ENCODE data around the gene ATP5MC2.

Gene ATP5MC2

GRCh38 chr12:53703756-53704155, 27.9 kb upstream of the ATP5MC2 start:
- no peak for DNase-seq (ENCODE audit: extremely low spot score)
- ChIA-PET POLR2A (no interaction called here), CTCF (interaction anchor here (4.6 kb wide), 1 partner anchor 41 kb away, joined by 129 read pairs; no protein-coding TSS in a partner anchor)
- TF ChIP-seq HDGF (IDR thresholded peaks at IDR 0.05; ENCODE audit: borderline replicate concordance) = no peak
- no peak for TF ChIP-seq BHLHE40 (IDR thresholded peaks at IDR 0.05; ENCODE audit: borderline replicate concordance)
- TF ChIP-seq L3MBTL2 (conservative IDR thresholded peaks at IDR 0.05) = no peak
- TF ChIP-seq ARNT (IDR thresholded peaks at IDR 0.05) = no peak
- no peak for TF ChIP-seq NFRKB (IDR thresholded peaks at IDR 0.05)
- TF ChIP-seq TARDBP (IDR thresholded peaks at IDR 0.05) = no peak

- CTCF ChIA-PET = interaction anchor here (0.7 to 4.6 kb wide), 12 partner anchors 14 to 325 kb away, joined by 3 to 129 read pairs (median 4); no protein-coding TSS in a partner anchor
- TF ChIP-seq NFRKB (IDR thresholded peaks at IDR 0.05) (no peak), ELF4 (IDR thresholded peaks at IDR 0.05) (no peak), SUZ12 (IDR thresholded peaks at IDR 0.05) (no peak), FOXA1 (IDR thresholded peaks at IDR 0.05) (no peak), SP1 (IDR thresholded peaks at IDR 0.05) (no peak), LEF1 (IDR thresholded peaks at IDR 0.05; ENCODE audit: borderline replicate concordance) (no peak), FOXM1 (IDR thresholded peaks at IDR 0.05; ENCODE audit: borderline replicate concordance) (no peak), BHLHE40 (IDR thresholded peaks at IDR 0.05; ENCODE audit: borderline replicate concordance) (no peak), FOXK2 (IDR thresholded peaks at IDR 0.05) (no peak), PKNOX1 (IDR thresholded peaks at IDR 0.05) (no peak), TARDBP (IDR thresholded peaks at IDR 0.05) (no peak), HDGF (IDR thresholded peaks at IDR 0.05; ENCODE audit: borderline replicate concordance) (no peak)
- POLR2A ChIA-PET = interaction anchor here (0.7 to 1.6 kb wide), 3 partner anchors 24 to 45 kb away, joined by 3 to 5 read pairs (median 3); no protein-coding TSS in a partner anchor
- peak; percentile 77 for DNase-seq (ENCODE audit: extremely low spot score)
These were observed 25.8 kb upstream of the ATP5MC2 start for GRCh38 chr12:53701518-53702264.

- TF ChIP-seq BHLHE40 (IDR thresholded peaks at IDR 0.05; ENCODE audit: borderline replicate concordance) (no peak), FOXM1 (IDR thresholded peaks at IDR 0.05; ENCODE audit: borderline replicate concordance) (no peak), HDGF (IDR thresholded peaks at IDR 0.05; ENCODE audit: borderline replicate concordance) (no peak), ARNT (IDR thresholded peaks at IDR 0.05) (no peak), SP1 (IDR thresholded peaks at IDR 0.05) (no peak), ELF4 (IDR thresholded peaks at IDR 0.05) (no peak), SUZ12 (IDR thresholded peaks at IDR 0.05) (no peak), NFRKB (IDR thresholded peaks at IDR 0.05) (no peak), FOXA1 (IDR thresholded peaks at IDR 0.05) (no peak), TARDBP (IDR thresholded peaks at IDR 0.05) (no peak), CTBP1 (IDR thresholded peaks at IDR 0.05; ENCODE audit: borderline replicate concordance) (no peak)
- CTCF ChIA-PET = interaction anchor here (0.6 to 2.5 kb wide), 4 partner anchors 23 to 309 kb away, joined by 3 to 40 read pairs (median 16); partner anchors contain the start of gene HOXC8
- POLR2A ChIA-PET = interaction anchor here (0.8 to 1.4 kb wide), 3 partner anchors 25 to 46 kb away, joined by 3 to 7 read pairs (median 3); partner anchors contain the start of gene ATP5MC2
- no peak for DNase-seq (ENCODE audit: extremely low spot score)
These were observed 24.7 kb upstream of the ATP5MC2 start for GRCh38 chr12:53700567-53700966.

GRCh38 chr12:53699678-53700025, 23.8 kb upstream of the ATP5MC2 start:
- ChIA-PET CTCF (interaction anchor here (0.6 to 2.5 kb wide), 4 partner anchors 44 to 502 kb away, joined by 3 to 40 read pairs (median 16); no protein-coding TSS in a partner anchor), POLR2A (interaction anchor here (1.4 to 14.6 kb wide), 4 partner anchors 22 to 47 kb away, joined by 3 to 129 read pairs (median 5); partner anchors contain the start of genes ATP5MC2 and CALCOCO1)
- no peak for DNase-seq (ENCODE audit: extremely low spot score)
- TF ChIP-seq HDGF (IDR thresholded peaks at IDR 0.05; ENCODE audit: borderline replicate concordance) = no peak
- no peak for TF ChIP-seq FOXK2 (IDR thresholded peaks at IDR 0.05)
- TF ChIP-seq BHLHE40 (IDR thresholded peaks at IDR 0.05; ENCODE audit: borderline replicate concordance) = no peak
- no peak for TF ChIP-seq LEF1 (IDR thresholded peaks at IDR 0.05; ENCODE audit: borderline replicate concordance)
- TF ChIP-seq L3MBTL2 (conservative IDR thresholded peaks at IDR 0.05) = no peak

- DNase-seq (ENCODE audit: extremely low spot score) = no peak
- TF ChIP-seq CTBP1 (IDR thresholded peaks at IDR 0.05; ENCODE audit: borderline replicate concordance) (no peak), TARDBP (IDR thresholded peaks at IDR 0.05) (no peak), ARNT (IDR thresholded peaks at IDR 0.05) (no peak), BHLHE40 (IDR thresholded peaks at IDR 0.05; ENCODE audit: borderline replicate concordance) (no peak), SUZ12 (IDR thresholded peaks at IDR 0.05) (no peak), LEF1 (IDR thresholded peaks at IDR 0.05; ENCODE audit: borderline replicate concordance) (no peak)
- ChIA-PET POLR2A (interaction anchor here (1.4 to 14.6 kb wide), 3 partner anchors 21 to 40 kb away, joined by 3 to 129 read pairs (median 3); partner anchors contain the start of genes ATP5MC2 and CALCOCO1), CTCF (interaction anchor here (0.6 to 2.5 kb wide), 4 partner anchors 44 to 503 kb away, joined by 3 to 40 read pairs (median 16); no protein-coding TSS in a partner anchor)
These were observed 23.2 kb upstream of the ATP5MC2 start for GRCh38 chr12:53698948-53699677.

- TF ChIP-seq TARDBP (IDR thresholded peaks at IDR 0.05) (no peak), ARNT (IDR thresholded peaks at IDR 0.05) (no peak), SP1 (IDR thresholded peaks at IDR 0.05) (no peak), FOXK2 (IDR thresholded peaks at IDR 0.05) (no peak), NFRKB (IDR thresholded peaks at IDR 0.05) (no peak), PKNOX1 (IDR thresholded peaks at IDR 0.05) (peak; percentile 95), FOXM1 (IDR thresholded peaks at IDR 0.05; ENCODE audit: borderline replicate concordance) (peak; percentile 21; the same call in 1 of the 2 replicates), BHLHE40 (IDR thresholded peaks at IDR 0.05; ENCODE audit: borderline replicate concordance) (no peak), ELF4 (IDR thresholded peaks at IDR 0.05) (no peak), SUZ12 (IDR thresholded peaks at IDR 0.05) (no peak), LEF1 (IDR thresholded peaks at IDR 0.05; ENCODE audit: borderline replicate concordance) (no peak), ZNF384 (IDR thresholded peaks at IDR 0.05) (no peak), L3MBTL2 (conservative IDR thresholded peaks at IDR 0.05) (peak; percentile 37; the same call in 1 of the 2 replicates), FOXA1 (IDR thresholded peaks at IDR 0.05) (no peak), HDGF (IDR thresholded peaks at IDR 0.05; ENCODE audit: borderline replicate concordance) (no peak), CTBP1 (IDR thresholded peaks at IDR 0.05; ENCODE audit: borderline replicate concordance) (0 out of 2 replicates have a peak, but pooled peaks have one; percentile 41)
- ChIA-PET CTCF (interaction anchor here (0.7 to 2.6 kb wide), 2 partner anchors 8 to 50 kb away, joined by 3 to 13 read pairs; no protein-coding TSS in a partner anchor), POLR2A (interaction anchor here (1.2 to 14.6 kb wide), 2 partner anchors 19 to 50 kb away, joined by 4 to 129 read pairs; partner anchors contain the start of gene ATP5MC2)
- peak; percentile 28 for DNase-seq (ENCODE audit: extremely low spot score)
These were observed 20.9 kb upstream of the ATP5MC2 start for GRCh38 chr12:53696655-53697331.
